GM18519 (cell line): Measurements from ENCODE around the gene RAB39A.
A peak's percentile ranks its signal among the peaks of the same experiment; 100 is the strongest.

ENCODE experiments used
- ATAC-seq: cut with Tn5 transposase; IDR thresholded peaks from one replicate; pipeline ENCODE4 v1.9.1; 2021; ENCODE audit warnings: mild to moderate bottlenecking, moderate library complexity; ENCODE audit not compliant: unreplicated experiment, low FRiP score

The RAB39A gene

GRCh38 chr11:107957109-107957588 lies 28.9 kb downstream of the RAB39A start:
- ATAC-seq: no peak

GRCh38 chr11:107961480-107961879 lies 33.2 kb downstream of the RAB39A start:
- ATAC-seq: no peak

DNA sequence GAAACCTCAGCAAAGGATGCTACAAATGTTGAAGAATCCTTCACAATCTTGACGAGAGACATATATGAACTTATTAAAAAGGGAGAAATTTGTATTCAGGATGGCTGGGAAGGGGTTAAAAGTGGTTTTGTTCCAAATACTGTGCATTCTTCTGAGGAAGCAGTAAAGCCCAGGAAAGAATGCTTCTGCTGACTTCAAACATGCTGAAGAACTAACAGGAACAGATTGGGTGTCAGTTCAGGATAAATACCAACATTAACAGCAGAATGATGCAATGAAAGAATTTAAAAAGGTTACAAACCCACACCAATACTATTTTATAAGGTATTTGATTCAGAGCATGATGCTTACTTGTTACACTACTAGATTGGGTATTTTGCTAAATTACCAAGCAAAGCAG lies 33.9 kb downstream of the RAB39A start:
- no peak for ATAC-seq

DNA sequence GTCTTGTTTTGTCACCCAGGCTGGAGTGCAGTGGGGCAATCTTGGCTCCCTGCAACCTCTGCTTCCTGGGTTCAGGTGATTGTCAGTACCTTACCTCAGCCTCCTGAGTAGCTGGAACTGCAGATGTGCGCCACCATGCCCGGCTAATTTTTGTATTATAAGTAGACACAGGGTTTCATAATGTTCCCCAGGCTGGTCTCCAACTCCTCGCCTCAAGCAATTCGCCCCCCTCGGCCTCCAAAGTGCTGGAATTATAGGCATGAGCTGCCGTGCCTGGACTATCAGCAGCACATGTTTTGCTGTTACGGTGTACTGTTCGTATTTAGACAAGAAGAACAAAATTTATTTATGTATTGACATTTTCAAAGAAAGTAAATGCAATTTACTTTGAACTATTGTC lies 34.8 kb downstream of the RAB39A start:
- ATAC-seq: no peak

- ATAC-seq: no peak
Measured at GRCh38 chr11:107969219-107969618, 41.0 kb downstream of the RAB39A start.

GRCh38 chr11:107970049-107970448 lies 41.8 kb downstream of the RAB39A start:
- ATAC-seq: no peak

GRCh38 chr11:107973641-107974040 lies 45.4 kb downstream of the RAB39A start:
- ATAC-seq: no peak

DNA sequence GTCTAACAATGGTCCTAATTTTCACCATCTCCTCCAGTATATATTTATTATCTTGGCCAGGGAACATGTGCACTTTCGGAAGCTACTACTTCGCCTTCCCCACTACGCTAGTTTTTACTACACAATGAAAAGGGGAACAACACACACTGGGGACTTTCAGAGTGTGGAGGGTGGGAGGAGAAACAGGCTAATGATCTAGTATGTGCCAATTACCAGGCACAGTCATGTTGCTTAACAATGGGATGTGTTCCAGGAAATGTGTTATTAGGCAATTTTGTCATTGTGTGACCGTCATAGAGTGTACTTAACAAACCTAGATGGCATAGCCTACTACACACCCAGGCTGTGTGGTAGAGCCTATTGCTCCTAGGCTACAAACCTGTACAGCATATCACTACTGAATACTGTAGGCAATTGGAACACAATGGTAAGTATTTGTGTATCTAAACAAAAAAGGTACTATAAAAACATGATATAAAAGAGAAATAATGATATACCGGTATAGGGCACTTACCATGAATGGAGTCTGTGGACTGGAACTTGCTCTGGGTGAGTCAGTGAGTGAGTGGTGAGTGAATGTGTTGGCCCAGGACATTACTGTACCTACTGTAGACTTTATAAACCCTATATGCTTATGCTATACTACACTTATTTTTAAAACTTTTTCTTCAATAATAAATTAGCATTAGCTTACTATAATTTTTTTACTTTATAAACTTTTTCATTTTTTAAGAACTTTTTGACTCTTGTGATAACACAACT lies 60.3 kb downstream of the RAB39A start:
- ATAC-seq: no peak

- no peak for ATAC-seq
Measured at GRCh38 chr11:107991868-107992414, 63.7 kb downstream of the RAB39A start.

DNA sequence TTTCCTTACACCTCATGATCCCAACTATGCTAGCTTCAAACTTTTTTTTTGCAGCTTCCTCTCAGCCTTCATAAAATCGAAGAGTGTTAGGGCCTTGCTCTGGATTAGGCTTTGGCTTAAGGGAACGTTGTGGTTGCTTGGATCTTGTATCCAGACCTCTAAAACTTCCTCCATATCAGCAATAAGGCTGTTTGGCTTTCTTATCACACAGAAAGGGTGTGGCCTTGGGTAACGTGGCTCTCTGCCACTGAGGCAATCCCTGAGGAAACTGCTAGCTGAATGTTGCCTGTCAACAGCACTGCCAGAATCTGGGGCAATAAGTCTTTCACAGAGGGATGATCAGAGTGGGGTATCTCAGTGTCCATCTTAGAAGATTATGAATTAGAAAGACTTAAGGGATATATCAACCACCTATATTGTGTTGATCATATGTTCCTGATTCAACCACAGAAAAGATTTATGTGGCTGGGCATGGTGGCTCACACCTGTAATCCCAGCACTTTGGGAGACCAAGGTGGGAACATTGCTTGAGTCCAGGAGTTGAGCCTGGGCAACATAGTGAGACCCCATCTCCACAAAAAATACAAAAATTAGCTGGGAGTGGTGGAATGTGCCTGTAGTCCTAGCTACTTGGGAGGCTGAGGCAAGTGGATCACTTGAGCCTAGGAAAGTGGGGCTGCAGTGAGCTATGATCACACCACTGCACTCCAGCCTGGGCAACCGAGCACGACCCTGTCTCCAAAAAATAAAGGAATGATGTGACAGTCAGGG lies 67.9 kb downstream of the RAB39A start:
- no peak for ATAC-seq

DNA sequence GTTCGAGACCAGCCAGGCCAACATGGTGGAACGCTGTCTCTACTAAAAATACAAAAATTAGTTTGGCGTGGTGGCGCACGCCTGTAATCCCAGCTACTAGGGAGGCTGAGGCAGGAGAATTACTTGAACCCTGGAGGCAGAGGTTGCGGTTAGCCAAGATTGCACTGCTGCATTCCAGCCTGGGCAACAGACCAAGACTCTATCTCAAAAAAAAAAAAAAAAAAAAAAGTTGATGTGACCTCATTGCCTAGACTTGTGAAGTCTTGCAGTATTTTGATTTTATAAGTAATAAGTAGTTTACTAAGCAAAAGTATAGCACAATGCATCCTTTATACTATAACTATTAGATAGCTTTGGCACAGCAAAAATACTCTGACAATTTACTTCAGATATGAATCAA lies 70.5 kb downstream of the RAB39A start:
- ATAC-seq: no peak

DNA sequence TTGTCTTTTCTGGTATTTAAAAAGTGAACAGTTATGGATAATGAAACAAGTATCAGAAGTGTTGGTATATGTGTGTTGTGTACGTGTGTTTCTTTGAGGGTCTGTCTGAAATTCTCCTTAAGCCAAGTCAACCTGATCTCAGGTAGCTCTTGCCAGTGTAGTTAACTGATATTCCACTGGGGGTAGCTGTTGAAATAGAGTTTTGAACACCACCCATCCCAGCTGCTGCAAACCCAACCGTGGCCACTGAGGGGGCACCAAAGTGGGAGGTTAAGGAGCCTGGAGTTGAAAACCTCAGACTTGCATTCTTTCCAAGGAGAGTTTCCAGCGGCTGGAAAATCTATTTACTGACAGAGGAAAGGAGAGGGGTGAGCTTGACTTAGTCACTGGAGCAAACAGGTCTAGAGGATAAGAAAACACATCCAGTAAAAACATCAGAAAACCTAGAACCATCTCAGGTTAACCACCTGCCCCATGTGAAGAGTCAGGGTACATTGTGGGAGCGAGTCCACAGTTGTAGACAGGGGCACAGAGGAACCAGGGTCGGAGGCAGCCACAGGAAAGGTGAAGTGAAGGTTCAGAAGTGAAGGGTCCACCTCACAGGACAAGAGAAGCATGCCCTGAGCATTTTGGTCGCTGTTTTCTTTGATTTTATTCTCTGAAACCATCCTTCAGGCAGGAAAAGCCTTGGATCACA lies 71.7 kb downstream of the RAB39A start:
- peak; percentile 84 for ATAC-seq

- no peak for ATAC-seq
Measured at GRCh38 chr11:108002476-108002875, 74.2 kb downstream of the RAB39A start.

DNA sequence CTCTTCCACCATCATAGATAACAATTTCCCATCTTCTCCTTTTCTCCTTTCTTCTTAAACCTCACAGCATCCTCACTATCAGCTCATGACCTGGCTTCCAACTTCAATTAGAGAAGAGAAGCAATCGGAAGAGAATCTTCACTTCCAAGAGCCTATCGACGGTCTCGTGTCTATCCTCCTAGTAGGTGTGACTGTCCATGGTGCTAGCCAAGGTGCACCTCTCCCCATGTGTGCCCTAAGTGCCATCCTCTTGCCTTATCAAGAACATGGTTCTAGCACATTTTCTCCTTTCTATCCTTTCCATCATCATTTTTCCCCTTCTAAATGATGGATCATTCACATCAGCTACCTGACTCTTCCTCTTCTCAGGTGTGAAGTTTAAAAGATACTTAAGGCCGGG lies 75.4 kb downstream of the RAB39A start:
- no peak for ATAC-seq

GRCh38 chr11:108007819-108008218 lies 79.6 kb downstream of the RAB39A start:
- no peak for ATAC-seq

- peak; percentile 77 for ATAC-seq
Measured at GRCh38 chr11:108008656-108009496, 80.6 kb downstream of the RAB39A start, which contains the start of gene CUL5. Gene CUL5, plus strand, starts transcription at chr11:108008898. Its CDS starts 451 bp downstream, at chr11:108009349.

DNA sequence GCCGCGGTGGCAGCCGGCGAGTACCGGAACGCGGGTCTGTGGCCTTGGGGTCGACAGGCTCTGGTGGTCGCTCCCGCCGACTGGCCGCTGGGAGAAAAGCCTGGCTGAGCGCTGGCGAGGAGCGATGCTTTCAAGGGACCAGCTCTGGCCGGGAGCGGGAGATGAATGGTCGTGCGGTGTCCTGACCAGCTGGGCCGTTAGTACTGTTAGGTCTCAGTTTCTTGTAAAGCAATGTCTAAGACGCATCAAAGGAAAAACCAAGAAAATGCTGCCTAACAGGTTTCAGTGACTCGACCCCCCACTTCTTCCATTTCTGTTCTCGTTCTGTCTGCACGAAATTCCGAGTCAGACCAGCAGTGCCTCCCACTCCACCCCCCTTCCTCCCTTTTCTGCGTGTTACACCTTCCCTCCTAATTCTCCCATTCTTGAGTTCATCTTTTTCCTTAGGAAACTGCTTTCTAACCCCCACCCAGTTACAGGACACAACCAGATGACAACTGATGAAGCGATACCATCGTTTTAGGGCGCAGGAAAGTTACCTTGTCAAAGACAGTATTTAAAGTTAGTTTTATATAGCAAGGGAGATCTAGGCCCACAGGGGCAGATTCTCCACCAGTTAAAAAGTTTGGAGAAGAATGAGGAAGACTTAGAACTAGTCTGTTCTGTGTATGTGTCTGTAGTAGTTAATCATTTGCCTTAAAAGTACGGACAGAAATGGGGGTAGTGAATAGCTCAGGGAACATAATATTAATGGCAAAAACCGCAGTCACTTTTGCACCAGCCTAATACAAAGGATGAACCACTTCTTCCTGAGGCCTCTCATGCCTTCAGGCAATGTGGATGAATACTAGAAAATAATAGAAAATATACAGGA lies 81.5 kb downstream of the RAB39A start:
- no peak for ATAC-seq

- ATAC-seq: no peak
Measured at GRCh38 chr11:108012139-108012725, 84.0 kb downstream of the RAB39A start.
